ENCODE data around the gene RARA.
A peak's percentile ranks its signal among the peaks of the same experiment; 100 is the strongest.
"Not testable (repeated sequence)": the region's sequence is repeated elsewhere in the genome, so short reads cannot be mapped to it uniquely, and the experiment has no call there.

The RARA gene

DNA sequence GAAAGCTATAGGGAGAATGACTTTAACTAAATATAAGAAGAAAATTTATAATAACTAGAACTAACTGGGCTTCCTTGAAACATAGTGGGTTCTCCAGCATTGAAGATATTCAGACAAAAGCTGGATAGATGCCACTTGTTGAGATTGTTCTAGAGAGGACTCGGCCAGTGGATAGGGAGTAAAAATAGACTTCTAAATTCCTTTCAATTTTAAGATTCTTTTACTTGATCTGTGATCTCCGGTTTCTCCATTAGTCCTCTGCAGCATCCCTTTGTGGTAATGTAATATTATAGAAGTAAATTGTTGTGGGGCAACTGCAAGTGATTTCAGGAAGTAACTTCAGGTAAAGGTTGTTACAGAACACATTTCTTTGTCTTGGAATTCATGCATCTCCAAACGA lies 10.3 kb upstream of the RARA start:
- DNase-seq (ENCODE audit: low spot score), result no peak

DNA sequence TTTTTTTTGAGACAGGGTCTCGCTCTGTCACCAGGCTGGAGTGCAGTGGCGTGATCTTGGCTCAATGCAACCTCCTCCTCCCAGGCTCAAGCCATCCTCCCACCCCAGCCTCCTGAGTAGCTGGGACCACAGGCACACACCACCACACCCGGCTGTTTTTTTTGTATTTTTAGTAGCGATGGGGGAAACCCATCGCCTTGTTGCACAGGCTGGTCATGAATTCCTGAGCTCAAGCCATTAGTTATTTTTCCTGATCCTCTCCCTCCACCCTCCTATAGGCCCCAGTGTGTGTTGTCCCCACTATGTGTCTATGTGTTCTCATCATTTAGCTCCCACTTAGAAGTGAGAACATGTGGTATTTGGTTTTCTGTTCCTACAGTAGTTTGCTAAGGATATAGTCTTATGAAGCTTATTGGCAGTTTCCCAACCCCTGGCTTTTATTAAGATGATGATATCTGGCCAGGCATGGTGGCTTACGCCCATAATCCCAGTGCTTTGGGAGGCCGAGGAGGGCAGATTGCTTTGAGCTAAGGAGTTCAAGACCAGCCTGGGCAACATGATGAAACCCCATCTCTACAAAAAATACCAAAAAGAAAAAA lies 9.7 kb upstream of the RARA start:
- not testable (repeated sequence) for DNase-seq (ENCODE audit: low spot score)

GRCh38 chr17:40301315-40301714 lies 7.7 kb upstream of the RARA start:
- no peak for DNase-seq (ENCODE audit: low spot score)

- DNase-seq (ENCODE audit: low spot score), result peak; percentile 77
Observed at GRCh38 chr17:40303009-40303657, 5.8 kb upstream of the RARA start.

DNA sequence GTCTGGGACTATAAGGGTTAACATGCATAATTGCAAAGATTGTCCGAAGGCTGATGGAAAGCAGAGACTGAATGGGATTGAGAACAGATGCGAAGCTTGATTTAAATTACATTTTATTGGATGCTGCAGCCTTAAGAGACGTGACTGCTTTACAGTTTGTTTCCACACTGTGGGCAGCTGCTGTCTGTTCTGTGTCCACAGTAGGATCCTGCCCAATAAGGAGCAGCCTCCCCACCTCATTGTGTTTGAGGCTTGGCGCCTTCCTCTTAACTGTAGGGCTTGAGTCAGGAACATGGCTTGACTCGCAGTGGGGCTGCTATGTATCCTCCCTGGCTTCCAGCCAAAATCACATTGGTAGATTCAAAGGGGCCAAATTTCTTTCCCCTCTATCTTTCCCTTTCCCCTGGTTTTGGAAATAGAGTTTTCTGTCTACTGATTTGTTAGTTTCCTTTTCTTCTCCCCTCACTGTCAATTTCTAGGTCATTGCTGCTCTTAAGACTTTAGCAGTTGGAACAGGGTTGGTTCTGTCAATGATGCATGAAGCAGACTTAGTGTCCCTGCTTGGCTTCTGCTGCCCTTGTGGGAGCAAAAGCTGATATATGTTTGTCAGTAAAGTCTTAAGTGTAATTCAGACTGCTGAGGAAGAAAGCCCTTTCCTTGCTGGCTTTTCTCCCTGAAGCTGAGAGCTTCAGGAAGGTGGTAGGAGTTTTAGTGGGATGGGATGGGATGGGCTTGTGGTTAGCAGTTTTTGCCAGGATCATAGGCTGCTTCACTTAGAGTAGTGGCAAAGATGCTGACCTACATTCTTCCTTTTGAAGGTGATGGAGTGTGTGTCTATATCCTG lies 5.0 kb upstream of the RARA start:
- no peak for DNase-seq (ENCODE audit: low spot score)

DNA sequence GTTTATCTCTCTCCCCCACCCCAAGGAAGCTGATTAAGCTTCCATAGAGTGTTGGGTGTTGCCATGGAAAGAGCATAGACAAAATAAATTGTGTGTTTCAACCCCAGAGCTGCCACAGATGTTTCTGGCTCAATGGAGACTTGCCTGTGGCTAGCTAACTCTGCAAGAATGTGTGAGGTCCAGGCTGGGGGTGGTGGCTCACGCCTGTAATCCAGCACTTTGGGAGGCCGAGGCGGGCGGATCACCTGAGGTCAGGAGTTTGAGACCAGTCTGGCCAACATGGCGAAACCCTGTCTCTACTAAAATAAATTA lies 4.5 kb upstream of the RARA start:
- not testable (repeated sequence) for DNase-seq (ENCODE audit: low spot score)

DNA sequence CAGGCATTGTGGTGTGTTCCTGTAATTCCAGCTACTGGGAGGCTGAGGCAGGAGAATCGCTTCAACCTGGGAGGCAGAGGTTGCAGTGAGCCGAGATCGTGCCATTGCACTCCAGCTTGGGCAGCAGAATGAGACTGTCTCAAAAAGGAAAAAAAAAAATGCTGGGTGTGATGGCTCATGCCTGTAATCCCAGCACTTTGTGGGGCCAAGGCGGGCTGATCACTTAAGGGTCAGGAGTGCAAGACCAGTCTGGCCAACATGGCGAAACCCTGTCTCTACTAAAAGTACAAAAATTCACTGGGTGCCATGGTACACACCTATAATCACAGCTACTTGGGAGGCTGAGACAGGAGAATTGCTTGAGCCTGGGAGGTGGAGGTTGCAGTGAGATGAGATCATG lies 4.1 kb upstream of the RARA start:
- not testable (repeated sequence) for DNase-seq (ENCODE audit: low spot score)

GRCh38 chr17:40306395-40306794 lies 2.6 kb upstream of the RARA start:
- no peak for DNase-seq (ENCODE audit: low spot score)

DNA sequence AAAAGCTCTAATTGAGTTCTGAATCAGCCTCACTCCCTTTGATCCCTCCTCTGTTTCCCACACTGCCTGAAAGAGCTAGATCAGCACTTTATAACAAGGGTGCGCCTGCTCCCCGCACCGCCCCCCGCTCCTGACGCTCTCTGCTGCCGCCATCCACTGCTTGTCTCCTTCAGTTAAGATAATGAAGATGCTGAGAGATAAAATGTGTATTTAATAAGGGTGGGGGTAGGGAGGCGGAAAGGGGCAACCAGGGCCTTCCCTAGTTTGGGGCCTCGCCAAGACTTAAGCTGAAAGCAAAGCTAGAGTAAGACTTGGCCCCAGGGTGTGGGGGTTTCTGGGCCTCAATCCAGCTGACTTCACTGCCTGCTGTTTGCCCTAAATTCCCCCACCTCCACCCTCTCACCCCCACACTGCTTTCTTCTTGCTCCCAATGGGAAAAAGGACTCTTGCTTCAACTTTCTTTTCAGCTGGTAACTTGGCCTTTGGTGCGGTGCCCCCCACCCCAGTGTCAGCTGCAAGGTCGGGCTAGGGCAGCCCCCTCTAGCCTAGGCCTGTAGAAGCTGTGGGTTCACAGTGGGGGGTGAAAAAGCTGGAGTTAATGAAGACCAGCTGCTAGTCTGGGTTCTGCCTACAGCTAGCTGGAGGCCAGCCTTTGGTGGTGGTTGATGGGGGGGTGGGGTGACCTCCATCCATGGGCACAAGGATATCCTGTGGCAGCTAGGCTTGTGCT lies 1.8 kb upstream of the RARA start:
- no peak for DNase-seq (ENCODE audit: low spot score)

- DNase-seq (ENCODE audit: low spot score), result no peak
Observed at GRCh38 chr17:40307740-40308239, 1.2 kb upstream of the RARA start.

GRCh38 chr17:40309949-40310510 lies 1.1 kb downstream of the RARA start:
- DNase-seq (ENCODE audit: low spot score), result no peak

GRCh38 chr17:40310882-40311391 lies 2.0 kb downstream of the RARA start:
- DNase-seq (ENCODE audit: low spot score), result no peak

DNA sequence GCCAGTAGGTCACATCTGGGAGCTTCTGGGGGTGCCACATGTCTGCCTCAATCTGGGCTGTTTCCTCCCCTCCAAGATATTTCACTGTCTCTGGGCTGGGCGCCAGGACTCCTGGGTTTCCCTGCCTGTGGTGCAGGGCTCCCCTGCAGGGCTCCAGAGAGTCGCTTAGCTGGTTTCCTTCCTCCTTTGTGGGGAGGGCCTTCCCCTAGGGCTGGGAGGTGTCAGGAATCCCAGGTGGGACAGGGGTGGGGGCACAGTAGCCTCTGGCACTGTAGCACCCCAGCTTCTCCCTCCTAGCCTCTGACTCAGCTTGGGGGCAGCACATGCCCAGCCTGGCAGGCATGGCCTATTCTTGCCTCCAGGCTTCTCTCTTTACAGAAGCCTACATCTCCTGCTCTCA lies 2.6 kb downstream of the RARA start:
- DNase-seq (ENCODE audit: low spot score), result no peak

DNA sequence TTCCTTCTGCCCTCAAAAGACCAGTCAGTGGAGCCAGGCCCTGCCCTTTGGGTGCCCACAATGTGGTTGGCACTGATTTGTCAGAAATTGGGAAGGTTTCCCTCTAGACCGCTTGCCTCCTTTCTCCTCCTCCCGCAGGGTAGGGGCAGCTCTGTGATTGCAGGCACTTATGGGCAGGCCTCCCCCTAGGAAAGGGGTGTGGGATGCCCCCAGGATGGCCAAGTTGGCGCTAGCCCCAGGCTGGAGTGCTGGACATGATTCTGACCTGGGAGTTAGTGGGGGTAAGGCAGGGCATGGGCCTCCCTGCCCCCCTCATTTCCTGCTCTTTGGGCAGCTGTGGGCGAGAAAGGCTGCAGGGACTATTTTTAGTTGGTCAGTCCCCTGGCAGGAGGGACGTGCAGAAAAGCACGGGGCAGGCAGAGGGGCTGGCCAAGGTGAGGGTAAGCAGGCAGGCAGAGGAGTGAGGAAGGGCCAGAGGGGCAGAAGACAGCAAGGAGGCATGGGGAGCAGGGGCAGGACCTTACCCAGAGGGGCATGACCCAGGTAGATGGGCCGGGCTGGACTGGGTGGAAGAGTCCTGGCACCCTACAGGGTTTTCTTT lies 3.3 kb downstream of the RARA start:
- no peak for DNase-seq (ENCODE audit: low spot score)

- DNase-seq (ENCODE audit: low spot score), result no peak
Observed at GRCh38 chr17:40312893-40313667, 4.1 kb downstream of the RARA start.

DNA sequence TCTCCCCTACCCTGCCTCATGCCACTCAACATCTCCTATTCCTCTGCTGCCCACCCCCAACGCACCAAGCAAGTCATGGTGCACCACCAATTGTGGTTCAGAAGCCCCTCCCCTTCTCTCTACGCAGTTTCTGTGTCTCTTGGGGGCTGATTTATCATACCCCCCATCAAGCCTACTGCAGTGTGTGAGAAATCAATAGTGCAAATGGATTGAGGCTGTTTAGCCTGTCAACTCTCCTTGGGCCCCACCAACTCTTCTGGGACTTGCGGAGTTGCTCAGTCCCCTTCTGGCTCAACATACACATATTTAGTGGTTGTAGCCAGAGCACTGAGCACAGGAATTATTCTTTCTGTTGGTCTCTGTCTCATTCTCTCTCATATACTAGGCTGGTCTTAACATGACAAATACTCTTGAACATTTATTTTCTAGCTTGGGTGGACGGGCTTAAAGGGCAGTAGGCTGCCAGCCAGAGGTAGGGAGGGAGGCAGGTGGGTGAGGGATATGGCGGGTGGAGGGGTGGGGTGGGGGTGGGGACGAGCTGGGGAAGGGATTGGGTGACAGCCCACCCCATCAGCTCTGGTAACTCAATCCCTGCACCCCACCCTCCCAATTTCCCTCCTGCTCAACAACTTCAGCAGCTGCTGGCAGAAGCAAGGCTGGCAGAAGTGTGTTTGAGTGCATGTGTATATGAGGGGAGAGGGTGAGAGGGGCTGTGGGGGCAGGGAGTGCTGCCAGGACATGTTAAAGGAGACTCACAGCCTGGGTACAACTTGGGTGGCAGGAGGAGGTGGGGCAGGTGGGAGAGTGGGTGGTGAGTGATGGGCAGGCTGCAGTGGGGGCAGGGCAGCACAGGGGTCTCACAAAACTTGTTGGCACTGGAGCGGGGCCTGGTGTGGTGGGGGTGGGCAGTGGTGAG lies 4.9 kb downstream of the RARA start:
- DNase-seq (ENCODE audit: low spot score), result no peak

- peak; percentile 95 for DNase-seq (ENCODE audit: low spot score)
Observed at GRCh38 chr17:40314584-40314956, 5.6 kb downstream of the RARA start.

GRCh38 chr17:40315206-40315605 lies 6.2 kb downstream of the RARA start:
- DNase-seq (ENCODE audit: low spot score), result no peak

DNA sequence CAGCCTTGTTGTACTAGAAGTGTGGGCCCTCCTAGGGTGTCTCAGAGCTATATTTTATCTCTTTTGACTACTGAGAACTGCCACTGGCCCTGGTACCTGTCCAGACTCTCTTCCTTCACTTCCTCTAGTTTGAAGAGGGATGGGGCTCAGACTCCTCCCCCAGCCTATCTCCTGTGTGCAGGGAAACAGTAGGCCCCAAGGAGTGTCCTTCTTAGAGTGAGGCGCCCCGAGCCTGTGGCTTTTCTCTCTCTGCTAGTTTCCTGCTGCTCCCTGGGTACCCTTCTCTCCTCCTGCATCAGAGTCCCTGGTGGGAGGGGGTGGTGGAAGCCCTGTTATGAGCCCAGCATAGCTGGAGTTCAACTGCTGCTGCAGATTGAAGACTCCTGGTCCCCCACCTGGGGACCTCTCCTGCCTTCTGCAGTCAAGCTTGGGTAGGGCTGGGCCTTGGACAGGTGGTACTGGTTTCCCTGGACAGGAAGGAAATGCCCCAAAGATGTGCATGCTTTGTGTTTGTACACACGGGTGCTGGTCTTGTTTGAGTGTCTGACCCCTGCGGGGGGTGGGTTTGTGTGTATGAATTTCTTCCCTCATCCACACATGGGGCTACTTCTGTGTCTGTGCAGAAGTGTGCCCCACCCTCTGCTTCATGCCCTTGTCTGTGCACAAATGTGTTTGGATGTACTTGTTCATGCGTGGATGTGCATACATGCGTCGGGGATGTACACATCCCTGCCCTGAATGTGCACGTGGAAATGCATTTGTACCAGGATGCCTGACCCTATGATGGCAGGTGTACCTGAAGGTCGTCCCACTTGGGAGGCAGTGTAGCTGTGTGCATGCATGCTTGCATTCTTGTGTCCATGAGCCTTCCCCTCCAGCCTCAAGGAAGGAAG lies 6.9 kb downstream of the RARA start:
- DNase-seq (ENCODE audit: low spot score), result no peak

All from CD4-positive, alpha-beta T cell treated with Interleukin-15 for 4 hours (primary cell).